HepG2 (cell line): ENCODE results near the gene SEC23IP. TPM values are rescaled to one million over a fixed set of nuclear protein-coding genes. Genes with fewer than 3 reads are reported as not detected.
A peak's percentile ranks its signal among the peaks of the same experiment; 100 is the strongest.

Source experiments
- ADNP ChIP-seq: sonication (generic); formaldehyde crosslinking; IDR thresholded peaks from 2 replicates; pipeline ENCODE4 v1.4.0; 2020; ENCODE audit warnings: missing genetic modification reagents
- ATM ChIP-seq: fragments of 450-650 bp; IDR thresholded peaks from 2 replicates; pipeline ENCODE4 v1.7.1; 2017; ENCODE audit warnings: mild to moderate bottlenecking, borderline replicate concordance
- FLYWCH1 ChIP-seq: sonication (generic); formaldehyde crosslinking; IDR thresholded peaks from 2 replicates; pipeline ENCODE4 v1.8.1; 2023; ENCODE audit warnings: mild to moderate bottlenecking, missing genetic modification reagents
- HNF1B ChIP-seq: sonication (generic); formaldehyde crosslinking; IDR thresholded peaks from 2 replicates; pipeline ENCODE4 v1.5.1; 2020; ENCODE audit warnings: mild to moderate bottlenecking, moderate library complexity, missing genetic modification reagents
- HNRNPUL1 ChIP-seq: fragments of 200-400 bp; formaldehyde crosslinking; IDR thresholded peaks from 2 replicates; pipeline ENCODE4 v1.6.1; 2017; ENCODE audit warnings: low read depth, mild to moderate bottlenecking, low read length, moderate library complexity
- KAT7 ChIP-seq: IDR thresholded peaks from 2 replicates; pipeline ENCODE4 v1.6.1; 2018; ENCODE audit warnings: borderline replicate concordance, missing compliant biosample characterization
- KDM1A ChIP-seq: IDR thresholded peaks from 2 replicates; pipeline ENCODE4 v1.6.1; 2016; ENCODE audit warnings: missing compliant biosample characterization
- MAZ ChIP-seq, 2 experiments: sonication (generic) in 1 of 2; formaldehyde crosslinking in 1 of 2; IDR thresholded peaks; 2 replicates each; pipeline versions ENCODE4 v1.5.0 to v1.6.1; 2012 to 2020; ENCODE audit warnings: low read depth in 2 of 2, mild to moderate bottlenecking in 2 of 2, borderline replicate concordance in 1 of 2, improper control_type of control experiment in 1 of 2, low read length in 1 of 2, missing genetic modification reagents in 1 of 2, moderate library complexity in 1 of 2
- NR2F2 ChIP-seq: IDR thresholded peaks from 2 replicates; pipeline ENCODE4 v1.6.1; 2012; ENCODE audit warnings: low read depth, inconsistent platforms, borderline replicate concordance
- RARA ChIP-seq: IDR thresholded peaks from 2 replicates; pipeline ENCODE4 v1.6.1; 2016; ENCODE audit warnings: missing genetic modification reagents, missing compliant biosample characterization
- SMC3 ChIP-seq: IDR thresholded peaks from 2 replicates; pipeline ENCODE4 v1.6.1; 2011; ENCODE audit warnings: low read length, improper control_type of control experiment
- ZBTB33 ChIP-seq: sonication (generic); formaldehyde crosslinking; IDR thresholded peaks from 2 replicates; pipeline ENCODE4 v1.4.0; 2020; ENCODE audit warnings: missing genetic modification reagents
- ZC3H13 ChIP-seq: sonication (generic); formaldehyde crosslinking; IDR thresholded peaks from 2 replicates; pipeline ENCODE4 v1.8.1; 2023; ENCODE audit warnings: mild to moderate bottlenecking, missing genetic modification reagents, moderate library complexity
- ZNF17 ChIP-seq: sonication (generic); formaldehyde crosslinking; IDR thresholded peaks from 2 replicates; pipeline ENCODE4 v1.5.0; 2020; ENCODE audit warnings: mild to moderate bottlenecking, missing genetic modification reagents
- ZNF354B ChIP-seq: sonication (generic); formaldehyde crosslinking; IDR thresholded peaks from 2 replicates; pipeline ENCODE4 v1.8.0; 2022; ENCODE audit warnings: mild to moderate bottlenecking, missing genetic modification reagents
- ZNF382 ChIP-seq: sonication (generic); formaldehyde crosslinking; IDR thresholded peaks from 2 replicates; pipeline ENCODE4 v1.5.0; 2020; ENCODE audit warnings: missing genetic modification reagents, mild to moderate bottlenecking, borderline replicate concordance
- ZNF574 ChIP-seq: sonication (generic); formaldehyde crosslinking; IDR thresholded peaks from 2 replicates; pipeline ENCODE4 v1.4.0; 2020; ENCODE audit warnings: missing genetic modification reagents
- ZNF609 ChIP-seq: sonication (generic); formaldehyde crosslinking; IDR thresholded peaks from 2 replicates; pipeline ENCODE4 v1.4.0; 2020; ENCODE audit warnings: mild to moderate bottlenecking, missing genetic modification reagents, borderline replicate concordance
- polyA plus RNA-seq, 8 experiments: library from polyadenylated mRNA; depleted of rRNA in 3 of 8; stranded (reverse) in 7 of 8; unstranded in 1 of 8; fragments of >200 nt; fragmentation: Illumina TruSeq in 4 of 8; extraction: Trizol in 4 of 8; gene quantifications; 2 replicates each; pipeline versions ENCODE4 v1.2.1 to v1.2.3, GENCODE V29; 2011 to 2016; ENCODE audit warnings: low read depth in 4 of 8, missing spikeins in 1 of 8, mixed read lengths in 1 of 8; ENCODE audit not compliant: insufficient read depth in 1 of 8
- total RNA-seq, 5 experiments: library from RNA; depleted of rRNA; stranded (reverse); fragments of >200 nt; fragmentation: Illumina TruSeq; extraction: Trizol; gene quantifications; 2 replicates each; pipeline ENCODE4 v1.2.3, GENCODE V29; 2016; ENCODE audit warnings: low read depth in 1 of 5

The SEC23IP gene
- total and polyA plus RNA-seq, 2 of the 13 experiments (the other 11 are each of a cell fraction or from before 2014, with no cell fraction given) = 32.3 to 57.7 TPM

- TF ChIP-seq FLYWCH1 (no peak), MAZ (IDR thresholded peaks at IDR 0.05; ENCODE audit: borderline replicate concordance, low read depth, low read length) (no peak; the same call in 1 of the 2 replicates), MAZ (CRISPR knock-in tag; IDR thresholded peaks at IDR 0.05; ENCODE audit: low read depth) (peak; percentile 76), ZNF354B (CRISPR knock-in tag) (no peak), KAT7 (CRISPR knock-in tag) (0 out of 2 replicates have a peak, but pooled peaks have one; percentile 44), RARA (CRISPR knock-in tag) (no peak), ZC3H13 (no peak), KDM1A (no peak), ZNF382 (CRISPR knock-in tag) (no peak), NR2F2 (no peak), SMC3 (no peak), ZNF609 (CRISPR knock-in tag) (no peak), ZNF17 (CRISPR knock-in tag) (no peak), HNRNPUL1 (no peak), ZBTB33 (no peak), ADNP (CRISPR knock-in tag) (no peak), ATM (no peak), HNF1B (no peak; the same call in 1 of the 2 replicates), ZNF574 (peak; percentile 78)
Measured at GRCh38 chr10:119872860-119873681, 19.5 kb upstream of the SEC23IP start (continued).
